Measurements from ENCODE around the gene IL23R.

GRCh38 chr1:67209521-67209920 lies 43.3 kb downstream of the IL23R start:
- TF ChIP-seq POLR2AphosphoS5 (IDR thresholded peaks at IDR 0.05; ENCODE audit: low read depth, low read length) (no peak), TAF1 (IDR thresholded peaks at IDR 0.05; ENCODE audit: borderline replicate concordance, insufficient read depth, low read length) (no peak), REST (IDR thresholded peaks at IDR 0.05; ENCODE audit: insufficient read depth in 1 of 2, low read depth in 2 of 2, low read length in 2 of 2) (no peak), SIN3A (IDR thresholded peaks at IDR 0.05; ENCODE audit: borderline replicate concordance, insufficient read depth, low read length) (no peak), FOXP2 (optimal IDR thresholded peaks at IDR 0.05; ENCODE audit: borderline replicate concordance, extremely low read depth, extremely low read length, insufficient read depth) (no peak)
